HepG2 (cell line): ENCODE results near the gene HES3. TPM values are rescaled to one million over a fixed set of nuclear protein-coding genes. Genes with fewer than 3 reads are reported as not detected.

Source experiments
- CHD2 ChIP-seq: IDR thresholded peaks from 2 replicates; pipeline ENCODE4 v1.6.1; 2011; ENCODE audit warnings: low read depth, low read length, improper control_type of control experiment
- ELF3 ChIP-seq: IDR thresholded peaks from 2 replicates; pipeline ENCODE4 v1.6.1; 2016; ENCODE audit warnings: missing genetic modification reagents, missing compliant biosample characterization
- GATAD1 ChIP-seq: IDR thresholded peaks from 2 replicates; pipeline ENCODE4 v1.6.1; 2016; ENCODE audit warnings: missing genetic modification reagents, missing compliant biosample characterization
- HNF4A ChIP-seq: sonication (generic); formaldehyde crosslinking; IDR thresholded peaks from 2 replicates; pipeline ENCODE4 v1.4.0; 2020; ENCODE audit warnings: missing genetic modification reagents
- KLF9 ChIP-seq: IDR thresholded peaks from 2 replicates; pipeline ENCODE4 v1.6.1; 2016; ENCODE audit warnings: low read depth
- MLLT10 ChIP-seq: sonication (generic); formaldehyde crosslinking; IDR thresholded peaks from 2 replicates; pipeline ENCODE4 v1.4.0; 2020; ENCODE audit warnings: missing genetic modification reagents
- RFX1 ChIP-seq: fragments of 450-650 bp; IDR thresholded peaks from 2 replicates; pipeline ENCODE4 v1.6.1; 2017
- RNF2 ChIP-seq: fragments of 450-650 bp; conservative IDR thresholded peaks from 2 replicates; pipeline ENCODE4 v1.6.1; 2016; ENCODE audit warnings: low read depth
- SP5 ChIP-seq: IDR thresholded peaks from 2 replicates; pipeline ENCODE4 v1.6.1; 2016; ENCODE audit warnings: low read depth, borderline replicate concordance
- TAF15 ChIP-seq: fragments of 200-400 bp; formaldehyde crosslinking; IDR thresholded peaks from one replicate; pipeline ENCODE4 v1.6.1; 2018; ENCODE audit warnings: mild to moderate bottlenecking, low read depth, low read length; ENCODE audit not compliant: poor library complexity, severe bottlenecking
- ZFAT ChIP-seq: sonication (generic); formaldehyde crosslinking; conservative IDR thresholded peaks from 2 replicates; pipeline ENCODE4 v1.8.1; 2023; ENCODE audit warnings: missing genetic modification reagents, inconsistent platforms
- ZFYVE20 ChIP-seq: sonication (generic); formaldehyde crosslinking; IDR thresholded peaks from 2 replicates; pipeline ENCODE4 v1.8.0; 2023; ENCODE audit warnings: low read depth, mild to moderate bottlenecking, moderate library complexity, missing genetic modification reagents, borderline replicate concordance
- ZNF225 ChIP-seq: sonication (generic); formaldehyde crosslinking; IDR thresholded peaks from 2 replicates; pipeline ENCODE4 v1.4.0; 2020; ENCODE audit warnings: mild to moderate bottlenecking, missing genetic modification reagents
- ZNF354B ChIP-seq: sonication (generic); formaldehyde crosslinking; IDR thresholded peaks from 2 replicates; pipeline ENCODE4 v1.8.0; 2022; ENCODE audit warnings: mild to moderate bottlenecking, missing genetic modification reagents
- ZNF567 ChIP-seq: sonication (generic); formaldehyde crosslinking; IDR thresholded peaks from 2 replicates; pipeline ENCODE4 v1.8.1; 2023; ENCODE audit warnings: mild to moderate bottlenecking, missing genetic modification reagents, borderline replicate concordance
- ZNF878 ChIP-seq: sonication (generic); formaldehyde crosslinking; IDR thresholded peaks from 2 replicates; pipeline ENCODE4 v1.8.1; 2023; ENCODE audit warnings: mild to moderate bottlenecking, missing genetic modification reagents, moderate library complexity
- polyA plus RNA-seq, 8 experiments: library from polyadenylated mRNA; depleted of rRNA in 3 of 8; stranded (reverse) in 7 of 8; unstranded in 1 of 8; fragments of >200 nt; fragmentation: Illumina TruSeq in 4 of 8; extraction: Trizol in 4 of 8; gene quantifications; 2 replicates each; pipeline versions ENCODE4 v1.2.1 to v1.2.3, GENCODE V29; 2011 to 2016; ENCODE audit warnings: low read depth in 4 of 8, missing spikeins in 1 of 8, mixed read lengths in 1 of 8; ENCODE audit not compliant: insufficient read depth in 1 of 8
- total RNA-seq, 5 experiments: library from RNA; depleted of rRNA; stranded (reverse); fragments of >200 nt; fragmentation: Illumina TruSeq; extraction: Trizol; gene quantifications; 2 replicates each; pipeline ENCODE4 v1.2.3, GENCODE V29; 2016; ENCODE audit warnings: low read depth in 1 of 5
- TF ChIP-seq, protein P1 (sequence below): sonication (generic); formaldehyde crosslinking; IDR thresholded peaks from 2 replicates; pipeline ENCODE4 v1.4.0; 2020; ENCODE audit warnings: missing genetic modification reagents, mild to moderate bottlenecking, borderline replicate concordance
- TF ChIP-seq, protein P2 (sequence below): sonication (generic); formaldehyde crosslinking; IDR thresholded peaks from 2 replicates; pipeline ENCODE4 v1.5.1; 2020; ENCODE audit warnings: mild to moderate bottlenecking, missing genetic modification reagents, moderate library complexity
- TF ChIP-seq, protein P3 (sequence below): sonication (generic); formaldehyde crosslinking; IDR thresholded peaks from 2 replicates; pipeline ENCODE4 v1.4.0; 2020; ENCODE audit warnings: missing genetic modification reagents
- TF ChIP-seq, protein P4 (sequence below): sonication (generic); formaldehyde crosslinking; IDR thresholded peaks from 2 replicates; pipeline ENCODE4 v1.5.1; 2020; ENCODE audit warnings: missing genetic modification reagents, mild to moderate bottlenecking, borderline replicate concordance

The HES3 gene
- total and polyA plus RNA-seq, 2 of the 13 experiments (the other 11 are each of a cell fraction or from before 2014, with no cell fraction given), result not detected

DNA sequence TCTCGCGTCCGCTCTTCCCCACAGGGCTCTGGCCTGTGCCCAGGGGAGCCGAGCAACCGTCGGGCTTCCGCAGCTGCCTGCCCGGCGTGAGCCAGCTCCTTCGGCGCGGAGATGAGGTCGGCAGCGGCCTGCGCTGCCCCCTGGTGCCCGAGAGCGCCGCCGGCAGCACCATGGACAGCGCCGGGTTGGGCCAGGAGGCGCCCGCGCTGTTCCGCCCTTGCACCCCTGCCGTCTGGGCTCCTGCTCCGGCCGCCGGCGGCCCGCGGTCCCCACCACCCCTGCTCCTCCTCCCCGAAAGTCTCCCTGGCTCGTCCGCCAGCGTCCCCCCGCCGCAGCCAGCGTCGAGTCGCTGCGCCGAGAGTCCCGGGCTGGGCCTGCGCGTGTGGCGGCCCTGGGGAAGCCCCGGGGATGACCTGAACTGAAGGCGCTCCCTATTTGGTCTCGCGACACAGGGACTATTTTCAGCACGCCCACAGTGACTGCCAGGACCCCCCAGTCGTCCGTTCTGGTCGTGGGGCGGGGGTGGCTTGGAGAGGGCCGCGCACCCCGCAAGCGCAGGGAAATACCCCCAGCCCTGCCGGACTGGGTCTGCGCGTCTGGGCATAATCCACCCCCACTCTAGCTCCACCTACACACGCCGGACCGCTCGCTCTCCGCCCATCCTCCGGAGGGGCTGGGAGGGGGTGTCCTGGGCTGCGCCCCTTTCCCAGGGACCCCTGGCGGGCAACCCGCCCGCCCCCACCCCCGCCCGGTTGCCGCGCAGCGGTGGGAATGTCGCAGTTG lies 1.3 kb downstream of the HES3 start (continued):
- TF ChIP-seq, protein P1, sequence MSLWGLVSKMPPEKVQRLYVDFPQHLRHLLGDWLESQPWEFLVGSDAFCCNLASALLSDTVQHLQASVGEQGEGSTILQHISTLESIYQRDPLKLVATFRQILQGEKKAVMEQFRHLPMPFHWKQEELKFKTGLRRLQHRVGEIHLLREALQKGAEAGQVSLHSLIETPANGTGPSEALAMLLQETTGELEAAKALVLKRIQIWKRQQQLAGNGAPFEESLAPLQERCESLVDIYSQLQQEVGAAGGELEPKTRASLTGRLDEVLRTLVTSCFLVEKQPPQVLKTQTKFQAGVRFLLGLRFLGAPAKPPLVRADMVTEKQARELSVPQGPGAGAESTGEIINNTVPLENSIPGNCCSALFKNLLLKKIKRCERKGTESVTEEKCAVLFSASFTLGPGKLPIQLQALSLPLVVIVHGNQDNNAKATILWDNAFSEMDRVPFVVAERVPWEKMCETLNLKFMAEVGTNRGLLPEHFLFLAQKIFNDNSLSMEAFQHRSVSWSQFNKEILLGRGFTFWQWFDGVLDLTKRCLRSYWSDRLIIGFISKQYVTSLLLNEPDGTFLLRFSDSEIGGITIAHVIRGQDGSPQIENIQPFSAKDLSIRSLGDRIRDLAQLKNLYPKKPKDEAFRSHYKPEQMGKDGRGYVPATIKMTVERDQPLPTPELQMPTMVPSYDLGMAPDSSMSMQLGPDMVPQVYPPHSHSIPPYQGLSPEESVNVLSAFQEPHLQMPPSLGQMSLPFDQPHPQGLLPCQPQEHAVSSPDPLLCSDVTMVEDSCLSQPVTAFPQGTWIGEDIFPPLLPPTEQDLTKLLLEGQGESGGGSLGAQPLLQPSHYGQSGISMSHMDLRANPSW (CRISPR knock-in tag), result no peak
- TF ChIP-seq ZNF354B (CRISPR knock-in tag) (peak; percentile 97), ZNF567 (CRISPR knock-in tag) (peak; percentile 73; the same call in 1 of the 2 replicates), ZNF878 (peak; percentile 75; the same call in 1 of the 2 replicates), ZNF225 (CRISPR knock-in tag) (peak; percentile 99), HNF4A (CRISPR knock-in tag) (peak; percentile 22; the same call in 1 of the 2 replicates), GATAD1 (CRISPR knock-in tag) (peak; percentile 82), KLF9 (peak; percentile 91; the same call in 1 of the 2 replicates), CHD2 (no peak), ZFYVE20 (CRISPR knock-in tag) (peak; percentile 99), MLLT10 (CRISPR knock-in tag) (no peak), TAF15 (no peak), ZFAT (CRISPR knock-in tag) (peak; percentile 94), RFX1 (no peak), RNF2 (0 out of 2 replicates have a peak, but pooled peaks have one; percentile 38), SP5 (CRISPR knock-in tag) (peak; percentile 58; the same call in 1 of the 2 replicates), ELF3 (CRISPR knock-in tag) (peak; percentile 94)
- TF ChIP-seq, protein P2, sequence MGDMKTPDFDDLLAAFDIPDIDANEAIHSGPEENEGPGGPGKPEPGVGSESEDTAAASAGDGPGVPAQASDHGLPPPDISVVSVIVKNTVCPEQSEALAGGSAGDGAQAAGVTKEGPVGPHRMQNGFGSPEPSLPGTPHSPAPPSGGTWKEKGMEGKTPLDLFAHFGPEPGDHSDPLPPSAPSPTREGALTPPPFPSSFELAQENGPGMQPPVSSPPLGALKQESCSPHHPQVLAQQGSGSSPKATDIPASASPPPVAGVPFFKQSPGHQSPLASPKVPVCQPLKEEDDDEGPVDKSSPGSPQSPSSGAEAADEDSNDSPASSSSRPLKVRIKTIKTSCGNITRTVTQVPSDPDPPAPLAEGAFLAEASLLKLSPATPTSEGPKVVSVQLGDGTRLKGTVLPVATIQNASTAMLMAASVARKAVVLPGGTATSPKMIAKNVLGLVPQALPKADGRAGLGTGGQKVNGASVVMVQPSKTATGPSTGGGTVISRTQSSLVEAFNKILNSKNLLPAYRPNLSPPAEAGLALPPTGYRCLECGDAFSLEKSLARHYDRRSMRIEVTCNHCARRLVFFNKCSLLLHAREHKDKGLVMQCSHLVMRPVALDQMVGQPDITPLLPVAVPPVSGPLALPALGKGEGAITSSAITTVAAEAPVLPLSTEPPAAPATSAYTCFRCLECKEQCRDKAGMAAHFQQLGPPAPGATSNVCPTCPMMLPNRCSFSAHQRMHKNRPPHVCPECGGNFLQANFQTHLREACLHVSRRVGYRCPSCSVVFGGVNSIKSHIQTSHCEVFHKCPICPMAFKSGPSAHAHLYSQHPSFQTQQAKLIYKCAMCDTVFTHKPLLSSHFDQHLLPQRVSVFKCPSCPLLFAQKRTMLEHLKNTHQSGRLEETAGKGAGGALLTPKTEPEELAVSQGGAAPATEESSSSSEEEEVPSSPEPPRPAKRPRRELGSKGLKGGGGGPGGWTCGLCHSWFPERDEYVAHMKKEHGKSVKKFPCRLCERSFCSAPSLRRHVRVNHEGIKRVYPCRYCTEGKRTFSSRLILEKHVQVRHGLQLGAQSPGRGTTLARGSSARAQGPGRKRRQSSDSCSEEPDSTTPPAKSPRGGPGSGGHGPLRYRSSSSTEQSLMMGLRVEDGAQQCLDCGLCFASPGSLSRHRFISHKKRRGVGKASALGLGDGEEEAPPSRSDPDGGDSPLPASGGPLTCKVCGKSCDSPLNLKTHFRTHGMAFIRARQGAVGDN (CRISPR knock-in tag), result peak; percentile 81
- TF ChIP-seq, protein P3, sequence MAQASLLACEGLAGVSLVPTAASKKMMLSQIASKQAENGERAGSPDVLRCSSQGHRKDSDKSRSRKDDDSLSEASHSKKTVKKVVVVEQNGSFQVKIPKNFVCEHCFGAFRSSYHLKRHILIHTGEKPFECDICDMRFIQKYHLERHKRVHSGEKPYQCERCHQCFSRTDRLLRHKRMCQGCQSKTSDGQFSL (CRISPR knock-in tag), result peak; percentile 90
- TF ChIP-seq, protein P4, sequence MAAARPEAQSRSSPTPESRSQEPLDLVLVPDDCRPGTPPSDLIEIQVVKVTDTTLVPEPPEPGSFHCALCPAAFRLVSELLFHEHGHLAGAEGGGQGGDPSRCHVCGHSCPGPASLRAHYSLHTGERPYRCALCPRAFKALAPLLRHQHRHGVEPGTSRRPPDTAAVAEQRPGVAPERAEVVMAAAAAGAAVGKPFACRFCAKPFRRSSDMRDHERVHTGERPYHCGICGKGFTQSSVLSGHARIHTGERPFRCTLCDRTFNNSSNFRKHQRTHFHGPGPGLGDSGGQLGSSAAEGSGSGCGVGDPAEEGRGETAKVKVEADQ (CRISPR knock-in tag), result peak; percentile 98
